Activated CD4-positive, alpha-beta memory T cell treated with anti-CD3 and anti-CD28 coated beads for 36 hours (primary cell): ENCODE measurements around the gene HPSE2. TPM values are rescaled to one million over a fixed set of nuclear protein-coding genes. Genes with fewer than 3 reads are reported as not detected.

Experiments used
- CTCF ChIA-PET: fragments of 350-600 bp; sonication (Branson Sonifier 250); formaldehyde crosslinking; loops from one replicate; lab custom pipeline; 2021; ENCODE audit warnings: antibody characterized with exemption, inconsistent platforms; lab: Charles Lee
- POLR2A ChIA-PET: fragments of 350-600 bp; sonication (Branson Sonifier 250); formaldehyde crosslinking; loops from one replicate; lab custom pipeline; 2021; ENCODE audit warnings: antibody characterized with exemption; lab: Charles Lee
- DNase-seq: peaks from one replicate; pipeline ENCODE4 v3.0.0-alpha.2; 2020
- H3K27ac Mint-ChIP-seq: one replicate; pipeline ENCODE4 v1.8.0; 2021; ENCODE audit warnings: mixed read lengths
- H3K27me3 Mint-ChIP-seq: one replicate; pipeline ENCODE4 v1.8.0; 2021; ENCODE audit warnings: mixed read lengths
- H3K36me3 Mint-ChIP-seq: one replicate; pipeline ENCODE4 v1.8.0; 2021; ENCODE audit warnings: mixed read lengths
- H3K4me1 Mint-ChIP-seq: one replicate; pipeline ENCODE4 v1.8.0; 2021; ENCODE audit warnings: low read depth, mixed read lengths
- H3K4me3 Mint-ChIP-seq: one replicate; pipeline ENCODE4 v1.8.0; 2021; ENCODE audit warnings: mild to moderate bottlenecking, mixed read lengths
- H3K9me3 Mint-ChIP-seq: one replicate; pipeline ENCODE4 v1.8.0; 2021; ENCODE audit warnings: mixed read lengths
- intact Hi-C: fragments of 100-400 bp; cut with micrococcal nuclease; formaldehyde crosslinking; loops from one replicate; pipeline ENCODE4 v1.15.1; 2023
- microRNA-seq: library from miRNA; unstranded; fragments of <30 nt; microRNA quantifications from one replicate; pipeline ENCODE4 v1.2.0, GENCODE V29; 2022; ENCODE audit warnings: borderline number of aligned reads, borderline microRNAs expressed, borderline replicate concordance
- total RNA-seq, 2 experiments: library from RNA; stranded (reverse); gene quantifications; one replicate each; pipeline ENCODE4 v1.2.3, GENCODE V29; 2021

Gene HPSE2
- total RNA-seq, 2 experiments from 2014 or later = not detected

DNA sequence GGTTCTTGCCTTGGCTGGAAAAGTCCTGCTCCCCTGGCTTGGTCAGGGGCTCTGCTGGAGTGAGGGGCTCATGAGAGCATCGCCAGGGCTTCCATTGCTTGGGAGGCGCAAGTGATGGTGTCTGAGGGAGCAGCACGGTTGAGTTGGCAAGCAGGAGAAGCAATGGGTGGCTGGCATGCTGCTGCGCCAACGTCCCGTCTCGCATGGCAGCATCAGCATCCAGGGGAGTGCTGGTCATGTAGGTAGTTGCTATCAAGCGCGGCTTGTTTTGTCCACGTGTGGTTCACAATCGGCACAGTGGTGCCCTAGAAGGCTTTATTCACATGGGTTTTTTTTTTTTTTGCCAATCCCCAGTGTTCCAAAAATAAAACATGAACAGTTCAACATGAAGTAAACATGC is 824.5 kb downstream of the HPSE2 start:
- CTCF ChIA-PET = interaction anchor here (0.7 to 1.2 kb wide), 2 partner anchors 13 to 1435 kb away, joined by 3 read pairs; no protein-coding TSS in a partner anchor
- no peaks in the 10 kb centered on the region for H3K36me3 Mint-ChIP-seq
- H3K4me1 Mint-ChIP-seq = peaks cover 19% of the 10 kb centered on the region
- intact Hi-C loops = loop anchor here (5.0 kb wide), 1 partner anchor 36 kb away; the partner anchor contains the start of gene HPS1
- no peak overlapping the region for H3K4me3 Mint-ChIP-seq
- no peaks in the 10 kb centered on the region for H3K27me3 Mint-ChIP-seq
- no peak for DNase-seq
- H3K27ac Mint-ChIP-seq = no peak overlapping the region
- POLR2A ChIA-PET = no interaction called here
- no peaks in the 10 kb centered on the region for H3K9me3 Mint-ChIP-seq

DNA sequence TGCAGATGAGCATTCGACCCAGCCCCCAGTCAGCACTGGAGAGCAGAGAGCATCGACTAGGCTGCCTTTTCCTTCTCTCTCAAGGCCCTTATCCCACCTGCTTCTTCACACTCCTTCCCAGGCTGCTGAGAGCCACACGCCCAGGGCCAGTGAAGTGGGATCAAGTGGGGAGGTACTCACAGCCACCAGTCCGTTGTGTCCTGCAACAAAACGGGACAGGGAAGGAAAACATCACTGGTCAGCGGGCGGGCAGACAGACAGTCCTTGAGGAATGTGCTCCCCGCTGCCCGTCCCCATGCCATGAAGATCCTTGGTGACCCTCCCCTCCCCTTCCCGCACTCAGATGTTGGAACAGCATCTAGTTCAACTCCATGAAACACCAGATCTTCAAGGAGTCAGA is 824.9 kb downstream of the HPSE2 start:
- no peak overlapping the region for H3K4me3 Mint-ChIP-seq
- H3K27me3 Mint-ChIP-seq = no peaks in the 10 kb centered on the region
- no peaks in the 10 kb centered on the region for H3K36me3 Mint-ChIP-seq
- peaks cover 19% of the 10 kb centered on the region for H3K4me1 Mint-ChIP-seq
- CTCF ChIA-PET = no interaction called here
- H3K27ac Mint-ChIP-seq = no peak overlapping the region
- intact Hi-C loops = loop anchor here (5.0 kb wide), 1 partner anchor 37 kb away; the partner anchor contains the start of gene HPS1
- POLR2A ChIA-PET = no interaction called here
- no peaks in the 10 kb centered on the region for H3K9me3 Mint-ChIP-seq
- DNase-seq = no peak

DNA sequence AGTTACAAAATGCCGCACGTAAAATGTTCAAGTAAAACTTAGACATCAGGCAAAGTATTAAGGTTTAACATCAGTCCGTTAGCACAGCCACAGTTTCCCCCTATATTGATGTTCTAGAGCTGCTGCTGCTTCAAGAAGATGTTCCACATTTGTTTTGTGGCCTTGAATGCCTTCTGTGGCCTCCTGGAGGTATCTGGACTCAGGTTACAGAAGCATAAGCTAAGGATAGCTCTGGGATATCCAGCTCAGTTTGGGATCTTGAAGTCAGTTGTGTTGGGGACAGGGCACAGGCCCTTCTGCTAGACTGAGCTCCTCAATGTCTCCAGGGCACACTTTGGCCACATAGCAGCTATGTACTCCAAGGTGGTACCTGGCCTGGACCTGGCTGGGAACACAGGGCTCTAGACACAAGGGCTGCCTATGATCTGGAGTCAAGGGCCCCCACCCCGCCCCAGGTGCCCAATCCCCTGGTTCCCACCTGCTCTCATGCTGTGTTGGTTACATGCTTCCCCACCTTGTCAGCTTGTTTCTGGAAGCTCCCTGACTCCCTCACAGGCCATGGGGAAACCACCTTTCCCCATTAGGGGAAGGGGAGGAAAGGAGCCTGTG is 825.4 kb downstream of the HPSE2 start:
- Mint-ChIP-seq H3K27ac (no peak overlapping the region), H3K36me3 (no peaks in the 10 kb centered on the region), H3K4me3 (no peak overlapping the region), H3K27me3 (no peaks in the 10 kb centered on the region), H3K4me1 (peaks cover 16% of the 10 kb centered on the region), H3K9me3 (no peaks in the 10 kb centered on the region)
- intact Hi-C loops = loop anchor here (5.0 kb wide), 1 partner anchor 37 kb away; the partner anchor contains the start of gene HPS1
- POLR2A ChIA-PET = no interaction called here
- no peak for DNase-seq
- CTCF ChIA-PET = no interaction called here

DNA sequence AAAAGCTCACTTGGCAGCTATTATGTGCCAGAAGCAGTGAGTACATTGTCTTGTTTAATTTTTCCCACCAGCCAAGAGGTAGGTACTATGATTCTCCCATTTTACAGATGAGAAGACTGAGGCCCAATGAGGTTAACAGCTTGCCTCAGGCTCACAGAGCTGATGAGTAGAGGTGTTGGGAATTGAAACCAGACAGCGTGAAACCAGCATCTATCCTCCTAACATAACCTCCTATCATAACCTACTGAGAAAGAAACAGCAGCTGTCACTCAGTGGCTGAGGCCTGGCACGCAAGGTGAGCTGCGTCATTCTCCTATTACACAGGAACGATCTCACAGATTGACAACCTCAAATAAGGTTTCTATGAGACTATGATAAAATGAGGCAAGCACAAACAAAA is 826.9 kb downstream of the HPSE2 start:
- CTCF ChIA-PET = interaction anchor here (1.0 kb wide), 1 partner anchor 16 kb away, joined by 6 read pairs; no protein-coding TSS in a partner anchor

DNA sequence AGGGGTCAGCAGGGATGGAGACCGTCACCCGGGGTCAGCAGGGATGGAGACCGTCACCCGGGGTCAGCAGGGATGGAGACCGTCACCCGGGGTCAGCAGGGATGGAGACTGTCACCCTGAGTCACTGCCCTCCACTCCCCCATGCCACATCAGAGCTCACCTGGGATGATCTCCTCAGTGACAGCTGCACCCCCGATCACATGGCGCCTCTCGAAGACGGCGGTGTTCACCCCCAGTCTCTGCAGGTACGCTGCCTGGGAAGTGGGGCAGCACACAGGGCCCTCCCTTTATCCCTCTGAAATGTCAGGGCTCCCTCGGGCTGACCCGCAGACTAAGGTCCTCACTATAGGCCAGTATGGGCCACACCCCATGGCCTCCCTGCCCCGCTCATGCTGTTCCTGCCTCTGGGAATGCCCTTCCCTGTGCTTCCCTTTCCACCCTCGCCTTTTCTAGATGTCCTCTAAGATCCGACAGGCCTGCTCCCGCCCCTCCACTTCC is 827.9 kb downstream of the HPSE2 start:
- DNase-seq = no peak
- Mint-ChIP-seq H3K27me3 (no peaks in the 10 kb centered on the region), H3K4me3 (no peak overlapping the region), H3K27ac (no peak overlapping the region), H3K9me3 (no peaks in the 10 kb centered on the region), H3K36me3 (peaks cover 3% of the 10 kb centered on the region), H3K4me1 (peaks cover 20% of the 10 kb centered on the region)
- CTCF ChIA-PET = no interaction called here
- POLR2A ChIA-PET = no interaction called here
- intact Hi-C loops = no loop called here

More for the DNA sequence above, 826.9 kb downstream of the HPSE2 start:
- H3K4me1 Mint-ChIP-seq = peaks cover 15% of the 10 kb centered on the region
- H3K27ac Mint-ChIP-seq = no peak overlapping the region
- intact Hi-C loops = no loop called here
- H3K36me3 Mint-ChIP-seq = no peaks in the 10 kb centered on the region
- DNase-seq = no peak
- POLR2A ChIA-PET = no interaction called here
- H3K4me3 Mint-ChIP-seq = no peak overlapping the region
- no peaks in the 10 kb centered on the region for H3K27me3 Mint-ChIP-seq
- no peaks in the 10 kb centered on the region for H3K9me3 Mint-ChIP-seq

Small RNAs within 50 kb of the gene (microRNA-seq; reads per million reads assigned to microRNA genes)
- gene MIR4685 = 2.4 reads per million
- gene MIR6507 = not detected

Other genes with a start within 250 kb of the HPSE2 start
- under 1 TPM; 0.41 to 0.43 TPM for gene CNNM1, start 93.5 kb upstream of the HPSE2 start, total RNA-seq
- gene GOT1, start 194.8 kb upstream of the HPSE2 start, total RNA-seq = 10 to 100 TPM; 51.6 to 54.9 TPM